ENCODE data around the gene ADGRG6.

DNA sequence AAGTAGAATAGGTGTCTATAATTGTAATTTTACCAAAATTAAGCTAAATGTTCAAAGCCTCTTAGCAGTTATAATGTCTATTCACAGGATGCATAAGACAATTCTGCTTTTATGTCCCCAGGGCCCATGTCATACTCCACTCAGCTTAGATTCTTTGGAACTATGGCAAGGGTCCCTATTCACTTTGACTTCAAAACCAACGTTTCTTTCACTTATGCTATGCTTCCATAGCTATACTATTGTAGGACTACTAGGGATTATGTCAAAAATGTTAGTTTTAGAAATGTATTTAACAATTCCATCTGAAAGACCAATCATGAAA lies 15.8 kb upstream of the ADGRG6 start:
- TF ChIP-seq, protein P1, sequence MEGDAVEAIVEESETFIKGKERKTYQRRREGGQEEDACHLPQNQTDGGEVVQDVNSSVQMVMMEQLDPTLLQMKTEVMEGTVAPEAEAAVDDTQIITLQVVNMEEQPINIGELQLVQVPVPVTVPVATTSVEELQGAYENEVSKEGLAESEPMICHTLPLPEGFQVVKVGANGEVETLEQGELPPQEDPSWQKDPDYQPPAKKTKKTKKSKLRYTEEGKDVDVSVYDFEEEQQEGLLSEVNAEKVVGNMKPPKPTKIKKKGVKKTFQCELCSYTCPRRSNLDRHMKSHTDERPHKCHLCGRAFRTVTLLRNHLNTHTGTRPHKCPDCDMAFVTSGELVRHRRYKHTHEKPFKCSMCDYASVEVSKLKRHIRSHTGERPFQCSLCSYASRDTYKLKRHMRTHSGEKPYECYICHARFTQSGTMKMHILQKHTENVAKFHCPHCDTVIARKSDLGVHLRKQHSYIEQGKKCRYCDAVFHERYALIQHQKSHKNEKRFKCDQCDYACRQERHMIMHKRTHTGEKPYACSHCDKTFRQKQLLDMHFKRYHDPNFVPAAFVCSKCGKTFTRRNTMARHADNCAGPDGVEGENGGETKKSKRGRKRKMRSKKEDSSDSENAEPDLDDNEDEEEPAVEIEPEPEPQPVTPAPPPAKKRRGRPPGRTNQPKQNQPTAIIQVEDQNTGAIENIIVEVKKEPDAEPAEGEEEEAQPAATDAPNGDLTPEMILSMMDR (conservative IDR thresholded peaks at IDR 0.05) = no peak
- TF ChIP-seq EZH2 (IDR thresholded peaks at IDR 0.05; ENCODE audit: low read depth) = no peak
